ENCODE data around the gene RFC1. TPM values are rescaled to one million over a fixed set of nuclear protein-coding genes. Genes with fewer than 3 reads are reported as not detected.

Gene RFC1
- total RNA-seq, 1 experiment from 2014 or later, result 56.8 TPM

DNA sequence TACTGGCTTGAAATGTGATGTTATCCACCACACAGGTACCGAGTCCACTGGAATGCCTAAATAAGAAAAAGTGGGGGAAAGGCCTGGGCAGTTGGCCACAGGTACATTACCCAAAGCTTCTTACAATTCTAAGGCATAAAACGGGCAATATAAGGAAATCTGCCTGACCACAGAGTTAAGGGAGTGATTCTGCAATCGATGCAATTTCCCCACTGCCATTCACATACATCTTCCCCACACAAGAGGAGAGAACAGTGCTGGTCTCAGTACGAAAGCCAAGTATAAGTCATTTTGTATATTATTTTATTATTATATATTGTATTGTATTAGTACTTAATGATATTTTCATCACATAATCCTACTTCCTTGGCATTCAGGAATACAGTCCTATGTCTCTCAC lies 30.6 kb downstream of the RFC1 start:
- H4K5ac ChIP-seq (ENCODE audit: insufficient read length, low read depth, low read length), result no peak overlapping the region
- TF ChIP-seq, protein P1, sequence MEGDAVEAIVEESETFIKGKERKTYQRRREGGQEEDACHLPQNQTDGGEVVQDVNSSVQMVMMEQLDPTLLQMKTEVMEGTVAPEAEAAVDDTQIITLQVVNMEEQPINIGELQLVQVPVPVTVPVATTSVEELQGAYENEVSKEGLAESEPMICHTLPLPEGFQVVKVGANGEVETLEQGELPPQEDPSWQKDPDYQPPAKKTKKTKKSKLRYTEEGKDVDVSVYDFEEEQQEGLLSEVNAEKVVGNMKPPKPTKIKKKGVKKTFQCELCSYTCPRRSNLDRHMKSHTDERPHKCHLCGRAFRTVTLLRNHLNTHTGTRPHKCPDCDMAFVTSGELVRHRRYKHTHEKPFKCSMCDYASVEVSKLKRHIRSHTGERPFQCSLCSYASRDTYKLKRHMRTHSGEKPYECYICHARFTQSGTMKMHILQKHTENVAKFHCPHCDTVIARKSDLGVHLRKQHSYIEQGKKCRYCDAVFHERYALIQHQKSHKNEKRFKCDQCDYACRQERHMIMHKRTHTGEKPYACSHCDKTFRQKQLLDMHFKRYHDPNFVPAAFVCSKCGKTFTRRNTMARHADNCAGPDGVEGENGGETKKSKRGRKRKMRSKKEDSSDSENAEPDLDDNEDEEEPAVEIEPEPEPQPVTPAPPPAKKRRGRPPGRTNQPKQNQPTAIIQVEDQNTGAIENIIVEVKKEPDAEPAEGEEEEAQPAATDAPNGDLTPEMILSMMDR (conservative IDR thresholded peaks at IDR 0.05), result no peak
- no peaks in the 10 kb centered on the region for H3K79me2 ChIP-seq (ENCODE audit: insufficient read depth, low read length)
- no peak overlapping the region for H4K91ac ChIP-seq (ENCODE audit: insufficient read length, low read depth, low read length)
- no peak overlapping the region for H2BK20ac ChIP-seq (ENCODE audit: low read depth, low read length, poor library complexity, severe bottlenecking)
- no peak overlapping the region for H3K56ac ChIP-seq (ENCODE audit: insufficient read length, low read depth, low read length)
- H3K27ac Mint-ChIP-seq, result no peak overlapping the region
- no peak overlapping the region for H2BK120ac ChIP-seq (ENCODE audit: low read depth, low read length, poor library complexity, severe bottlenecking)
- no peak overlapping the region for H3K4me3 Mint-ChIP-seq
- peaks cover 0 to 6% (median 4%) of the 10 kb centered on the region in 3 experiments; a peak in 2 of 7 replicates for H3K36me3 Mint-ChIP-seq (ENCODE audit: insufficient read depth in 1 of 3, low read depth in 3 of 3)
- no peaks in the 10 kb centered on the region for H3K9me3 Mint-ChIP-seq
- H3K79me1 ChIP-seq (ENCODE audit: insufficient read depth, low read depth, low read length, poor library complexity, severe bottlenecking), result no peaks in the 10 kb centered on the region
- WGBS (ENCODE audit: extremely low coverage, insufficient read length, low lambda C conversion rate), result no CpG with 5 or more reads among the region's 4 CpGs
- H3T11ph ChIP-seq (ENCODE audit: low read length), result no peak overlapping the region
- H3K23me2 ChIP-seq (ENCODE audit: insufficient read length, low read depth, low read length, poor library complexity, severe bottlenecking), result no peaks in the 10 kb centered on the region
- H4K20me1 ChIP-seq (ENCODE audit: control insufficient read depth, insufficient read depth, insufficient read length), result no peaks in the 10 kb centered on the region
- DNase-seq, result no peak
- H3K23ac ChIP-seq (ENCODE audit: insufficient read length, low read depth, low read length), result no peak overlapping the region
- H3K4me2 ChIP-seq (ENCODE audit: insufficient read depth, insufficient read length, low read length), result no peak overlapping the region
- H4K8ac ChIP-seq (replicated peaks; ENCODE audit: insufficient read length, low read depth, low read length), result no peak overlapping the region
- H2BK5ac ChIP-seq (ENCODE audit: insufficient read length, low read length), result no peak overlapping the region
- H2BK15ac ChIP-seq (ENCODE audit: low read depth, low read length), result no peak overlapping the region
- no peak overlapping the region for H2AK5ac ChIP-seq (ENCODE audit: insufficient read length, low read length)
- no peak overlapping the region for H2AFZ ChIP-seq (ENCODE audit: low read length)
- H3K27me3 Mint-ChIP-seq (ENCODE audit: low read depth), result no peaks in the 10 kb centered on the region
- H3K9me3 ChIP-seq (ENCODE audit: control insufficient read depth, low read depth, low read length), result no peaks in the 10 kb centered on the region
- H2BK12ac ChIP-seq (ENCODE audit: insufficient read length, low read depth, low read length), result no peak overlapping the region
- H3K4me1 Mint-ChIP-seq, result no peaks in the 10 kb centered on the region
- H3K4me1 ChIP-seq (ENCODE audit: insufficient read depth, low read length), result no peaks in the 10 kb centered on the region
- no peaks in the 10 kb centered on the region for H3K27me3 ChIP-seq (ENCODE audit: insufficient read depth, low read length)
- H3K9ac ChIP-seq (ENCODE audit: extremely low read depth, insufficient read length, low read length), result no peak overlapping the region
- no peak overlapping the region for H3K18ac ChIP-seq (ENCODE audit: insufficient read length, low read depth, low read length)
- H3K27ac ChIP-seq (ENCODE audit: insufficient read length, low read depth, low read length), result no peak overlapping the region
- no peak overlapping the region for H3K4ac ChIP-seq (ENCODE audit: low read depth, low read length)
- H3K14ac ChIP-seq (ENCODE audit: insufficient read depth, low read length), result no peak overlapping the region
